A549 (cell line): ENCODE measurements around the gene UGT1A5. TPM values are rescaled to one million over a fixed set of nuclear protein-coding genes. Genes with fewer than 3 reads are reported as not detected.

Experiments
- ATAC-seq, 2 experiments: fragments of 200-7000 bp in 1 of 2; fragments of >200 bp in 1 of 2; cut with Nextera tagmentation in 1 of 2; cut with Tn5 transposase in 1 of 2; 3 replicates each; pipeline versions ENCODE4 v1.8.0 to v1.9.1; 2018 to 2020; ENCODE audit warnings: mild to moderate bottlenecking in 1 of 2, moderate library complexity in 1 of 2
- CTCF ChIA-PET: fragments of 300-600 bp; sonication (Branson Sonifier 250); formaldehyde crosslinking; extraction: SDS; loops from one replicate; lab custom pipeline; 2021; ENCODE audit warnings: antibody characterized with exemption, inconsistent platforms; lab: Yijun Ruan, JAX
- POLR2A ChIA-PET: fragments of 350-600 bp; formaldehyde crosslinking; extraction: SDS; loops from one replicate; lab custom pipeline; 2021; ENCODE audit warnings: antibody characterized with exemption, inconsistent platforms; lab: Yijun Ruan, JAX
- DNase-seq, 2 experiments: peaks; one replicate each; pipeline versions ENCODE4 v3.0.0 to v3.0.0-alpha.2; 2011 to 2016; ENCODE audit warnings: low read depth in 1 of 2, low spot score in 1 of 2
- FAIRE-seq: peaks from 2 replicates; lab custom pipeline; 2011; peaks lifted over from hg19 to GRCh38; lab: Jason Lieb, UNC
- H3K27ac ChIP-seq, 2 experiments: fragments of >200 bp; sonication (Bioruptor Twin); formaldehyde crosslinking; 3 replicates each; pipeline ENCODE4 v1.5.1; 2016 to 2017
- H3K4me1 ChIP-seq: fragments of >200 bp; sonication (Bioruptor Twin); formaldehyde crosslinking; 3 replicates; pipeline ENCODE4 v1.6.1; 2016
- H3K4me2 ChIP-seq: fragments of >200 bp; sonication (Bioruptor Twin); formaldehyde crosslinking; 3 replicates; pipeline ENCODE4 v1.6.1; 2016
- H3K4me3 ChIP-seq: fragments of >200 bp; sonication (Bioruptor Twin); formaldehyde crosslinking; 3 replicates; pipeline ENCODE4 v1.5.1; 2016
- H3K9me3 ChIP-seq: fragments of >200 bp; sonication (Bioruptor Twin); formaldehyde crosslinking; 3 replicates; pipeline ENCODE4 v1.6.1; 2016
- ATOH8 ChIP-seq: fragments of 250-450 bp; sonication (Bioruptor Pico); IDR thresholded peaks from 2 replicates; pipeline ENCODE4 v1.5.0; 2020; ENCODE audit warnings: low read depth, mild to moderate bottlenecking, moderate library complexity
- BCL3 ChIP-seq: fragments of >200 bp; sonication (Bioruptor Twin); formaldehyde crosslinking; IDR thresholded peaks from 3 replicates; pipeline ENCODE4 v1.6.1; 2016
- BHLHE40 ChIP-seq: IDR thresholded peaks from 2 replicates; pipeline ENCODE4 v1.6.1; 2012; ENCODE audit warnings: low read depth, low read length, inconsistent platforms
- CBX8 ChIP-seq: fragments of 200-600 bp; sonication (generic); IDR thresholded peaks from 2 replicates; pipeline ENCODE4 v1.6.1; 2016
- CEBPB ChIP-seq, 2 experiments: fragments of >200 bp in 1 of 2; sonication (Bioruptor Twin) in 1 of 2; formaldehyde crosslinking in 1 of 2; IDR thresholded peaks; 2 replicates each; pipeline ENCODE4 v1.6.1; 2012 to 2016
- CHD2 ChIP-seq: fragments of 150-350 bp; IDR thresholded peaks from 2 replicates; pipeline ENCODE4 v1.6.1; 2014; ENCODE audit warnings: low read length; ENCODE audit not compliant: partially characterized antibody
- CTCF ChIP-seq: fragments of >200 bp; sonication (Bioruptor Twin); formaldehyde crosslinking; IDR thresholded peaks from 3 replicates; pipeline ENCODE4 v1.5.1; 2016
- E2F6 ChIP-seq: IDR thresholded peaks from 2 replicates; pipeline ENCODE4 v1.6.1; 2012; ENCODE audit warnings: low read depth, borderline replicate concordance
- ELK1 ChIP-seq: fragments of 150-350 bp; IDR thresholded peaks from 2 replicates; pipeline ENCODE4 v1.6.1; 2014; ENCODE audit warnings: low read depth, mild to moderate bottlenecking, low read length
- EP300 ChIP-seq, 2 experiments: fragments of >200 bp; sonication (Bioruptor Twin); formaldehyde crosslinking; IDR thresholded peaks; 2 replicates in 1 of 2; 3 replicates in 1 of 2; pipeline ENCODE4 v1.6.1; 2016 to 2017
- ESRRA ChIP-seq: fragments of 150-350 bp; IDR thresholded peaks from 2 replicates; pipeline ENCODE4 v1.6.1; 2014; ENCODE audit warnings: mild to moderate bottlenecking, low read length, borderline replicate concordance
- FOSL2 ChIP-seq, 2 experiments: fragments of 450-650 bp in 1 of 2; fragments of >200 bp in 1 of 2; sonication (Bioruptor Twin) in 1 of 2; formaldehyde crosslinking; IDR thresholded peaks; 2 replicates each; pipeline versions ENCODE4 v1.5.0 to v1.6.1; 2016 to 2020; ENCODE audit warnings: mild to moderate bottlenecking in 1 of 2, moderate library complexity in 1 of 2
- FOXS1 ChIP-seq: fragments of 250-450 bp; sonication (Bioruptor Pico); IDR thresholded peaks from 2 replicates; pipeline ENCODE4 v1.5.0; 2020; ENCODE audit warnings: mild to moderate bottlenecking, moderate library complexity
- HES2 ChIP-seq: fragments of >200 bp; sonication (Bioruptor Twin); formaldehyde crosslinking; IDR thresholded peaks from 2 replicates; pipeline ENCODE4 v1.6.1; 2016
- HEYL ChIP-seq: fragments of 250-450 bp; sonication (Bioruptor Pico); IDR thresholded peaks from 2 replicates; pipeline ENCODE4 v1.8.0; 2021; ENCODE audit warnings: mild to moderate bottlenecking, moderate library complexity
- HOXB13 ChIP-seq: fragments of 250-450 bp; sonication (Bioruptor Pico); IDR thresholded peaks from 2 replicates; pipeline ENCODE4 v1.5.0; 2020; ENCODE audit warnings: low read depth, mild to moderate bottlenecking, moderate library complexity
- MAFK ChIP-seq: fragments of 450-650 bp; IDR thresholded peaks from 2 replicates; pipeline ENCODE4 v1.6.1; 2014; ENCODE audit not compliant: partially characterized antibody
- MYC ChIP-seq: IDR thresholded peaks from 2 replicates; pipeline ENCODE4 v1.6.1; 2012; ENCODE audit warnings: mild to moderate bottlenecking, inconsistent platforms, low read length, improper control_type of control experiment, borderline replicate concordance
- NPAS2 ChIP-seq: fragments of 250-450 bp; sonication (Bioruptor Pico); IDR thresholded peaks from 2 replicates; pipeline ENCODE4 v1.8.0; 2022; ENCODE audit warnings: mild to moderate bottlenecking, moderate library complexity, borderline replicate concordance
- NR3C1 ChIP-seq: fragments of >200 bp; sonication (Bioruptor Twin); formaldehyde crosslinking; IDR thresholded peaks from 3 replicates; pipeline ENCODE4 v1.6.1; 2017
- PHF8 ChIP-seq: fragments of 200-600 bp; sonication (generic); IDR thresholded peaks from 2 replicates; pipeline ENCODE4 v1.6.1; 2016; ENCODE audit warnings: low read depth, mild to moderate bottlenecking, antibody characterized with exemption, moderate library complexity, borderline replicate concordance
- POLR2A ChIP-seq: IDR thresholded peaks from 2 replicates; pipeline ENCODE4 v1.6.1; 2012; ENCODE audit warnings: mild to moderate bottlenecking, low read length
- RFX5 ChIP-seq: fragments of 450-650 bp; IDR thresholded peaks from 2 replicates; pipeline ENCODE4 v1.7.1; 2014; ENCODE audit warnings: antibody characterized with exemption, mild to moderate bottlenecking, moderate library complexity
- RNF2 ChIP-seq: fragments of 200-600 bp; sonication (generic); IDR thresholded peaks from 2 replicates; pipeline ENCODE4 v1.6.1; 2016; ENCODE audit warnings: low read depth, mild to moderate bottlenecking, antibody characterized with exemption, moderate library complexity, borderline replicate concordance
- SREBF2 ChIP-seq: fragments of 450-650 bp; IDR thresholded peaks from 2 replicates; pipeline ENCODE4 v1.6.1; 2014; ENCODE audit warnings: mild to moderate bottlenecking, moderate library complexity
- TP53 ChIP-seq: fragments of 250-450 bp; sonication (Bioruptor Pico); IDR thresholded peaks from 2 replicates; pipeline ENCODE4 v1.5.0; 2021; ENCODE audit warnings: mild to moderate bottlenecking, moderate library complexity
- ZC3H11A ChIP-seq: fragments of 450-650 bp; IDR thresholded peaks from 2 replicates; pipeline ENCODE4 v1.6.1; 2014; ENCODE audit warnings: antibody characterized with exemption, mild to moderate bottlenecking
- ZSCAN20 ChIP-seq: fragments of 250-450 bp; sonication (Bioruptor Pico); IDR thresholded peaks from 2 replicates; pipeline ENCODE4 v1.8.0; 2022; ENCODE audit warnings: mild to moderate bottlenecking, moderate library complexity
- WGBS: methylation state at CpG from one replicate; pipeline ENCODE4 v1.1.6; 2017; ENCODE audit errors: missing lambda C conversion rate; 5-methylcytosine and 5-hydroxymethylcytosine counted together
- polyA plus RNA-seq, 4 experiments: library from polyadenylated mRNA; depleted of rRNA in 3 of 4; stranded (reverse); fragments of >200 nt; fragmentation: RNase III in 1 of 4; extraction: RNeasy Plus Mini Kit Qiagen cat#74134 plus additional on column Dnase treatment in 1 of 4; gene quantifications; 2 replicates in 3 of 4; 3 replicates in 1 of 4; pipeline ENCODE4 v1.2.3, GENCODE V29; 2011 to 2017

Gene UGT1A5
- polyA plus RNA-seq, 2 of the 4 experiments (the other 2 are of a cell fraction) = 0.05 TPM; not detected in 1

GRCh38 chr2:233702238-233702637 is 10.5 kb upstream of the UGT1A5 start:
- TF ChIP-seq CHD2 = no peak
- no peak for TF ChIP-seq CEBPB (IDR thresholded peaks at IDR 0.05)
- TF ChIP-seq NR3C1 = no peak
- no peak for TF ChIP-seq RNF2
- no peak for TF ChIP-seq FOXS1 (CRISPR knock-in tag)
- TF ChIP-seq ELK1 = no peak
- no peak for TF ChIP-seq HES2
- TF ChIP-seq PHF8 = no peak
- no peak for TF ChIP-seq ZSCAN20
- TF ChIP-seq BCL3 = no peak
- no peak for TF ChIP-seq BHLHE40
- no peak for TF ChIP-seq E2F6
- TF ChIP-seq ESRRA = no peak
- TF ChIP-seq SREBF2 = no peak
- TF ChIP-seq RFX5 = no peak
- DNase-seq (no peak), ATAC-seq (no peak), FAIRE-seq (no peak)
- Histone ChIP-seq H3K9me3 (peaks cover 41% of the 10 kb centered on the region), H3K4me2 (no peak overlapping the region), H3K27ac (peak overlapping the region; percentile 99 to 100), H3K4me1 (peaks cover 50% of the 10 kb centered on the region), H3K4me3 (no peak overlapping the region)
- POLR2A ChIA-PET = no interaction called here
- WGBS = 81% methylated on average over 3 of the region's 3 CpGs
- CTCF ChIA-PET = interaction anchor here (1.0 kb wide), 1 partner anchor 131 kb away, joined by 5 read pairs; no protein-coding TSS in a partner anchor

- peaks cover 58% of the 10 kb centered on the region for H3K4me1 ChIP-seq
- POLR2A ChIA-PET = interaction anchor here (1.1 to 2.1 kb wide), 3 partner anchors 127 to 149 kb away, joined by 3 to 7 read pairs (median 5); partner anchors contain the start of gene USP40
- ATAC-seq (peak; percentile 49 to 59; a peak in 5 of 6 replicates), DNase-seq (peak in 1 of 2 experiments; percentile 70), FAIRE-seq (no peak)
- peak overlapping the region; percentile 98 to 100 for H3K27ac ChIP-seq
- H3K4me3 ChIP-seq = no peak overlapping the region
- peak overlapping the region; percentile 47; the same call in 2 of the 3 replicates for H3K4me2 ChIP-seq
- CTCF ChIA-PET = interaction anchor here (1.0 to 2.2 kb wide), 5 partner anchors 9 to 257 kb away, joined by 4 to 11 read pairs (median 6); no protein-coding TSS in a partner anchor
- peaks cover 43% of the 10 kb centered on the region for H3K9me3 ChIP-seq
- 50% methylated on average over 4 of the region's 4 CpGs for WGBS
- no peak for TF ChIP-seq POLR2A
- TF ChIP-seq HEYL (CRISPR knock-in tag) = no peak
- TF ChIP-seq CTCF = no peak
- 0 out of 5 replicates have a peak, but pooled peaks of 1 of the 2 experiments have one; percentile 16 for TF ChIP-seq EP300 (IDR thresholded peaks at IDR 0.05)
- TF ChIP-seq HOXB13 (CRISPR knock-in tag) = peak; percentile 39; the same call in 1 of the 2 replicates
- 0 out of 3 replicates have a peak, but pooled peaks have one; percentile 22 for TF ChIP-seq BCL3
- TF ChIP-seq MYC = no peak
- 0 out of 2 replicates have a peak, but pooled peaks have one; percentile 7 for TF ChIP-seq NPAS2 (CRISPR knock-in tag)
- TF ChIP-seq E2F6 = peak; percentile 32; the same call in 1 of the 2 replicates
- no peak for TF ChIP-seq MAFK
- TF ChIP-seq TP53 (CRISPR knock-in tag) = no peak
- TF ChIP-seq ZC3H11A = no peak
- TF ChIP-seq ATOH8 (CRISPR knock-in tag) = peak; percentile 67
- peak; percentile 75 to 87; a peak in 3 of 4 replicates for TF ChIP-seq CEBPB (IDR thresholded peaks at IDR 0.05)
- TF ChIP-seq FOSL2 (IDR thresholded peaks at IDR 0.05) = no peak
- no peak; the same call in 1 of the 2 replicates for TF ChIP-seq FOSL2 (CRISPR knock-in tag; IDR thresholded peaks at IDR 0.05)
- TF ChIP-seq CBX8 = no peak
Measured at GRCh38 chr2:233705911-233706506, 6.7 kb upstream of the UGT1A5 start.
